ENCODE results near the gene MLLT3. TPM values are rescaled to one million over a fixed set of nuclear protein-coding genes. Genes with fewer than 3 reads are reported as not detected.

MLLT3 gene
- total RNA-seq, 4 donors from 2014 or later, result 29.8 to 51.0 (median 47.1) TPM

DNA sequence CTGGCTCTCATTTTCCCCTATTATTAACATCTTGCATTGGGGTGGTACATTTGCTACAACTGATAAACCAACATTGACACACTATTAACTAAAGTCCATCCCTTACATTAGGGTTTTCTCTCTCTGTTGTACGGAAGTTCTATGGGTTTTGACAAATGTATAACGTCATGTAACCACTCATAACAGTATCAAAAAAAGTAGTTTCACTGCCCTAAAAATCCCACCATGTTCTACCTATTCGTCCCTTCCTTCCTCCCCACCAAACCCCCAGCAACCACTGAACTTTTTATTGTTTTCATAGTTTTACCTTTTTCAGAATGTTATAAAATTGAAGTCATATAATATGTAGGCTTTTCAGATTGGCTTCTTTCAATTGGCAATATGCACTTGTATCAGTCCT is 40.1 kb downstream of the MLLT3 start:
- Histone ChIP-seq H3K27ac (peak overlapping the region in 2 of 3 donors; percentile 66 to 69), H3K27me3 (no peaks in the 10 kb centered on the region), H3K9me3 (no peaks in the 10 kb centered on the region), H3K4me1 (peaks cover 27 to 41% of the 10 kb centered on the region in 2 donors), H3K36me3 (no peaks in the 10 kb centered on the region), H3K4me3 (replicated peaks in 1 of 3) (no peak overlapping the region)
- DNase-seq, result no peak
- TF ChIP-seq, protein P1, sequence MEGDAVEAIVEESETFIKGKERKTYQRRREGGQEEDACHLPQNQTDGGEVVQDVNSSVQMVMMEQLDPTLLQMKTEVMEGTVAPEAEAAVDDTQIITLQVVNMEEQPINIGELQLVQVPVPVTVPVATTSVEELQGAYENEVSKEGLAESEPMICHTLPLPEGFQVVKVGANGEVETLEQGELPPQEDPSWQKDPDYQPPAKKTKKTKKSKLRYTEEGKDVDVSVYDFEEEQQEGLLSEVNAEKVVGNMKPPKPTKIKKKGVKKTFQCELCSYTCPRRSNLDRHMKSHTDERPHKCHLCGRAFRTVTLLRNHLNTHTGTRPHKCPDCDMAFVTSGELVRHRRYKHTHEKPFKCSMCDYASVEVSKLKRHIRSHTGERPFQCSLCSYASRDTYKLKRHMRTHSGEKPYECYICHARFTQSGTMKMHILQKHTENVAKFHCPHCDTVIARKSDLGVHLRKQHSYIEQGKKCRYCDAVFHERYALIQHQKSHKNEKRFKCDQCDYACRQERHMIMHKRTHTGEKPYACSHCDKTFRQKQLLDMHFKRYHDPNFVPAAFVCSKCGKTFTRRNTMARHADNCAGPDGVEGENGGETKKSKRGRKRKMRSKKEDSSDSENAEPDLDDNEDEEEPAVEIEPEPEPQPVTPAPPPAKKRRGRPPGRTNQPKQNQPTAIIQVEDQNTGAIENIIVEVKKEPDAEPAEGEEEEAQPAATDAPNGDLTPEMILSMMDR (IDR thresholded peaks at IDR 0.05), result no peak
- 91 to 96% methylated on average over 3 of the region's 3 CpGs for WGBS, 2 donors
- intact Hi-C loops (cut with DNase I), result no loop called here

DNA sequence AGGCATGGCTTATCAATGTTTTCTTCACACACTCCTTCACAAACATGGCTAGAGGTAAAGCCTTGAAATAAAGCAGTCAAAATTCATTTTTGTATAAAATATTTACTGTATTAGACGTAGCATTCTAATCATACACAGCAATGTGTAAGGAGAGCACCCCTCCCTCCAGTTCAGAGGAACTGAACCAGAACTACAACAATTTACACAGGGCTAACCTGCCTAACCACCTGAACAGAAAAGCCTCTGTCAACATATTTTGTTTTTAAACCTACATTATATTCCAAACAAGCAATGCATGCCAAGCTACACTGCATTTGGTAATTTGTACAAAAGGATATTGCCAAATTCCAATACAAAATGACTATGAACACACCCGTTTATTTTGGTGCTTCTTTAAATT is 41.6 kb downstream of the MLLT3 start:
- WGBS, 2 donors, result 33 to 45% methylated on average over 2 of the region's 2 CpGs
- intact Hi-C loops (cut with DNase I), result no loop called here

DNA sequence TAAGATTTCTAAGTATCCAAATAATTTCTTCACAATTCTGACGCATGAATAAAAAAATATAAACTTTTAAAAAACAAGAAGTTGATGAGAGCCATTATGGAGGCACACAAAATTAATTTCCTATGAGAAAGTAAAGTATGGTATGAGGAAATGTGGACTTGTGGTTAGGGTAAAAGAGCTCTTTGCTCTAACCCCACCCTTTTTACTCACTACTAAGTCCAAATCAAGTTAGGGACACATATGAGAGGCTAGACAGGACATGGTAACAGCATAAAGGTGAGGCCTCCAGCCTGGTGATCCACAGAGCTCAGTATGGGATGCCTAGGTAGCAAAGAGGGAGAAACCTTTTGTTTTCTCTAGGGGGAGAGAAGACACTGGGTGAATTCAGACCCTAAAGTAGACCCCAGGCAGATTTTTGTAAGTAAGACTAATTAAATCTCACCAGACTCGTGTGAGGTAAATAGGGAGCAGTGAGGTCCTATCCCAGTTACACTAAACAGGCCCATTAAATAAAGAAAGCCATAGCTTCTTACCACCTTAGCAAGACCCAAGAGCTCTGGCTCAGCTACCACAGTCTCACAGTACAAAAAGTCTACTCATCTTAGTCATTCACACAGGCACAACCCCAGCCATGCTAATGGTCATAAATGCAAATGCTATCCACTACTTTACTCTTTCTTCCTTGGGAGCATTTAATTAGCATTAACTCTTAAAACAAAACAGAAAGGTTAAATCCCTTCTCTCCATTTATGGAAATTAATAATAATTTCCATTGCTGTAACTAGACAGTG is 42.6 kb downstream of the MLLT3 start:
- intact Hi-C loops (cut with DNase I), result no loop called here
- Histone ChIP-seq H3K4me1 (peaks cover 24 to 37% of the 10 kb centered on the region in 2 donors), H3K36me3 (no peaks in the 10 kb centered on the region), H3K27me3 (no peaks in the 10 kb centered on the region), H3K4me3 (replicated peaks in 1 of 3) (no peak overlapping the region), H3K9me3 (no peaks in the 10 kb centered on the region), H3K27ac (peak overlapping the region; percentile 12 to 69 (median 66))
- TF ChIP-seq, protein P1 (IDR thresholded peaks at IDR 0.05), result no peak
- no peak for DNase-seq
- WGBS, 2 donors, result 89 to 91% methylated on average over 2 of the region's 2 CpGs

More for the DNA sequence above, 41.6 kb downstream of the MLLT3 start:
- H3K27ac ChIP-seq, result peak overlapping the region; percentile 12 to 69 (median 66)
- TF ChIP-seq, protein P1 (IDR thresholded peaks at IDR 0.05), result no peak
- no peak for TF ChIP-seq POLR2A (IDR thresholded peaks at IDR 0.05)
- no peaks in the 10 kb centered on the region for H3K27me3 ChIP-seq
- peaks cover 24 to 37% of the 10 kb centered on the region in 2 donors for H3K4me1 ChIP-seq
- H3K9me3 ChIP-seq, result no peaks in the 10 kb centered on the region
- DNase-seq, result no peak
- no peak overlapping the region for H3K4me3 ChIP-seq (replicated peaks in 1 of 3)
- no peaks in the 10 kb centered on the region for H3K36me3 ChIP-seq

DNA sequence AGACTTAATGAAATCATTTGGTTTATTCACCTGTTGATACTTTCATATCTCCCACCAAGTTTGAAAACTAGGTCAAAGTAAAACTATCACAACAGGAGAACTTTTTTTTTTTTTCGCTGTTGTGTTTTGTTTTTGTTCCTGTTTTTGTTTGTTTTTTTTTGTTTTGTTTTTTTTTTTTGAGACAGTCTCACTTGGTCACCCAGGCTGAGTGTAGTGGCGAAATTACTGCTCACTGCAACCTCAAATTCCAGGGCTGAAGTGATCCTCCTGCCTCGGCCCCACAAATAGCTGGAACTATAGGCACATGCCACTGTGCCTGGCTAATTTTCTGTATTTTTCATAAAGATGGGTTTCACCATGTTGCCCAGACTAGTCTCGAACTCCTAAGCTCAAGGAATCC is 49.3 kb downstream of the MLLT3 start:
- Histone ChIP-seq H3K27ac (peak overlapping the region in 2 of 3 donors; percentile 30 to 40), H3K9me3 (no peaks in the 10 kb centered on the region), H3K4me1 (peaks cover 36 to 39% of the 10 kb centered on the region in 2 donors), H3K36me3 (no peaks in the 10 kb centered on the region), H3K27me3 (no peaks in the 10 kb centered on the region), H3K4me3 (replicated peaks in 1 of 3) (no peak overlapping the region)
- TF ChIP-seq, protein P1 (IDR thresholded peaks at IDR 0.05), result no peak
- TF ChIP-seq POLR2A (IDR thresholded peaks at IDR 0.05), result no peak
- intact Hi-C loops (cut with DNase I), result no loop called here
- 39 to 60% methylated on average over 4 of the region's 4 CpGs for WGBS, 2 donors
- peak; percentile 32 to 65 for DNase-seq

DNA sequence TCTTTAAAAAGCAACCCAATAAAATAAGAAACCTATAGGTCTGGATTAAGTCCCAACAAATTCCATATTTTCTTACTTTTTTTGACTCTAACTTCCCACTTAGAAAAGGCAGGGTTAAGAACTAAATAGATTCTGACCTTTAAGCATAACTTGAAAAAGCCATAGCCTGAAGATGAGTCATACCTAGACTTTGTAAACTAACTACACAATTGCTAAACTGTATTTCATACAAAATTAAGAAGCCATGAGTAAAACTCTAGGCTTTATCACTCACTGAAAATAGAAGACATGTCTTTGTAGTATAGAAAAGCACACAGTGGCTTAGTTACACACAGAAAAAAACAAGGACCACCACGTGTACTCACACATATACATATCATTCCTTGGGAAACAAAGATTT is 51.5 kb downstream of the MLLT3 start:
- no peak for DNase-seq
- Histone ChIP-seq H3K4me3 (replicated peaks in 1 of 3) (no peak overlapping the region), H3K36me3 (no peaks in the 10 kb centered on the region), H3K4me1 (peaks cover 31 to 44% of the 10 kb centered on the region in 2 donors), H3K9me3 (no peaks in the 10 kb centered on the region), H3K27ac (peak overlapping the region in 1 of 3 donors; percentile 10), H3K27me3 (no peaks in the 10 kb centered on the region)
- TF ChIP-seq POLR2A (IDR thresholded peaks at IDR 0.05), result no peak
- TF ChIP-seq, protein P1 (IDR thresholded peaks at IDR 0.05), result no peak
- intact Hi-C loops (cut with DNase I), result no loop called here
- 86 to 92% methylated on average over 1 of the region's 1 CpG for WGBS, 2 donors

All from thyroid gland (tissue), 4 donors.